AG10803 (cell line): ENCODE results near the gene ZNF534.

Experiments
- DNase-seq: peaks from one replicate; pipeline ENCODE4 v3.0.0; 2010; ENCODE audit warnings: low read depth
- H3K4me3 ChIP-seq: 2 replicates; pipeline ENCODE4 v1.5.1; 2011; ENCODE audit warnings: mild to moderate bottlenecking, low read length, control low read depth
- CTCF ChIP-seq: conservative IDR thresholded peaks from 2 replicates; pipeline ENCODE4 v1.5.1; 2011; ENCODE audit warnings: mild to moderate bottlenecking, low read length, control low read depth, inconsistent platforms

ZNF534 gene

GRCh38 chr19:52428937-52429336, at the start of gene ZNF534:
Gene ZNF534 (plus strand): TSS chr19:52429148. CDS start chr19:52431475, 2,327 bp downstream.
- DNase-seq = no peak
- no peak within 1 kb of the TSS for H3K4me3 ChIP-seq
- no peak for TF ChIP-seq CTCF

DNA sequence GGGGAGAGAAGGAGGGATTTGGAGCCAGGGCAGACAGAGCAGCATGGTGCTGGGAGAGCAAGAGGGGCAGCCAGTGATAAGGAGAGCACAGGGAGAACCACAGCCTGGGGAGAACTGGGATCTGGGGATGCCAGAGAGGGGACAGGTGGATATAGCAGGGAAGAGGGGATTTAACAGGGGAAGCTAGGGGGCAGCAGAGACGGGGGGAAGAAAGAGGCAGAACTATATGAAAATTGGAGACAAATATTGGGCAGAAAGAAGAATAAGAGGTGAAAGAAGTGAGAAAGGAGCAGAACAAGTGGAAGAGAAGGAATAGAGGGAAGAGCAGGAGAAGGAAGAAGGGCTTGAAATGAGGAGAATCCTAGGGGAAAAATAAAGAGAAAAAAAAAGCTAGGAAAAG, 37.8 kb upstream of the ZNF534 start:
- DNase-seq = no peak
- H3K4me3 ChIP-seq = no peak overlapping the region
- TF ChIP-seq CTCF = no peak

DNA sequence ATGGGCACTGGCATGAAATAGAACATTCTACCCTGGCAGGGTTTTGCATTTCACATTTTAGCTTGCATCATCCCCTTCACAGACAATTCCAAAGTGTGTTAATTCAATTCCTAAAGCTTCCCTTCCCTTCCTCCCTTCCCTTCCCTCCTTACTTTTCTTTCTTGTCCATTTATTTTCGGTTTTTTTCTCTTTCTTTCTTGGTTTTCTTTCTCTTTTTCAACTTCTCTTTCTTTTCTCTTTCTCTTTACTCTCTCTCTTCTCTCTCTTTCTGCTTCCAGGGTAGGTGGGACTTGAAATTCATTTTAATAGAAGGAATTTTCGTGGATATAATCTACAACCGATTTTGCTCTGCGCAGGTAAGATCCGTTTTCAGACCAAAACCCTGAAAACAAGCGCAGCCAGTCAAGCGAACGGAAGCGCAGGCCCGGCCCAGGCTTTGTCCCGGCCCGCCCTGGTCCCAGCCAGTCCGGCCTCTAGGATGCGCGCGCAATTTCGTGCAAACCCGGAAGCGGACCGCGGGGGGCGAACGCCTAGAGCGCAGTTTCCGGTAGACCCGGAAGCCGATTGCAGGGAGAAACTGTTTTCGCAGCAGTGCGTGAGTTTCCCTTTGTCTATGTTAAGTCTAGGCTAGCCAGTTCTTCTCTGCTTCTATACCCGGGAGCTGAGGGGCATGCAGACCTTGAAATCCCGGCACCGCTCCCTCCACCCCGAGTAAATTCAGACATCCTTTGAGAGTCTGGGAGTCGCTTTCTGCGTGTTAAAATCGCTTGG, 31.5 kb upstream of the ZNF534 start, which contains the start of gene ZNF528:
Gene ZNF528, plus strand, starts transcription at position 540 of the 771 bp plus-strand sequence. CDS start 4,165 bp downstream, outside the sequence.
- DNase-seq = peak; percentile 92
- no peak for TF ChIP-seq CTCF
- peak within 1 kb of the TSS; percentile 91 for H3K4me3 ChIP-seq

DNA sequence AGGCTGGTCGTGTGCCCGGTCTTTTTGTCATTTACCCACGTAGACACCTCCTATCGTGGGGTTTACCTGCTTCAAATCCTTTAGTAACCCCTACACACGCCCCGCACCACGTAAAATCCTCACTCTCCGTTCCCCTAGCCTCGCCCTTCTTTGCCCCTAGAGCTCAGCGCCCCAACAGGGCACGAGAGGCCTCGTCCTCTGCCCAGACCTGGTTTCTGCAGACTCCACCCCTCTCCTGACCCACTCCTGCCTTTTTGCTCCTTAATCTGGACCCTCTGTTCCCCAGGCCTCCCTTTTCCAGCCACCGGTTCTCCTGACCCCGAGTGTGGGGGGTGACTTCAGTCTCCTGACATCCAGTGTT, 30.9 kb upstream of the ZNF534 start:
- no peak; the same call in 1 of the 2 replicates for TF ChIP-seq CTCF
- peak overlapping the region; percentile 91 for H3K4me3 ChIP-seq
- DNase-seq = peak; percentile 6

DNA sequence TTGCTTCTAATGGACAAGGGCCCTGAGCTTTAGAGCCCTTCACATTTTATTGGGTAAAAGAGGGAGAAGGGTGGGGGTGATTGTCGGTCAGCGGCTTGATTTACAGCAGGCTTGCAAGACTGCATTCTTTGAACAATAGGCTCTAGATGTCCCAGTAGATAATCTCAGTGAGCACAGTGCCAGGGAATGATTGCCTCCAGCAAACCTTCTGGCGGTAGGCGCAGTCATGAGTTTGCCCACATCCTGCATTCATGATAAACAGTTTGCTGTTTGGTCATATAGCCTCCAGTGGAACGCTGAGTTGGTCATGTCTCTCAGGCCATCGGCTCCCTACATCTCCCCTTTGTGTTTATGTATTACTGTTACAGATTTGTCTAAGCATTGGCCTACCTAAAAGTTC, 18.7 kb upstream of the ZNF534 start:
- H3K4me3 ChIP-seq = no peak overlapping the region
- DNase-seq = no peak

DNA sequence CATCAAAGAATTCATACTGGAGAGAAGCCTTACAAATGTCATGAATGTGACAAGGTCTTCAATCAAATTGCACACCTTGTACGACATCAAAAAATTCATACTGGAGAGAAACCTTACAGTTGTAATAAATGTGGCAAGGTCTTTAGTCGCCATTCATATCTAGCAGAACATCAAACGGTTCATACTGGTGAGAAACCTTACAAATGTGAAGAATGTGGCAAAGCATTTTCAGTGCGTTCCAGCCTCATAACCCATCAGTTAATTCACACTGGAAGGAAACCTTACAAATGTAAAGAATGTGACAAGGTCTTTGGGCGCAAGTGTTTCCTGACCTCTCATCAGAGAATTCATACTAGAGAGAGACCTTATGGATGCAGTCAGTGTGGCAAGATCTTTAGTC, 13.2 kb upstream of the ZNF534 start:
- TF ChIP-seq CTCF = no peak
- H3K4me3 ChIP-seq = no peak overlapping the region
- no peak for DNase-seq

More for the DNA sequence above, 18.7 kb upstream of the ZNF534 start:
- no peak for TF ChIP-seq CTCF

- TF ChIP-seq CTCF = no peak
- no peak for DNase-seq
- H3K4me3 ChIP-seq = no peak overlapping the region
These were observed 13.2 kb downstream of the ZNF534 start for GRCh38 chr19:52442179-52442578.
